ENCODE measurements around the gene DCAF17. TPM values are rescaled to one million over a fixed set of nuclear protein-coding genes. Genes with fewer than 3 reads are reported as not detected.

DCAF17 gene
- total and polyA plus RNA-seq, 2 donors (not counting 1 experiment from before 2014, with no cell fraction given): 8.8 to 29.4 TPM

DNA sequence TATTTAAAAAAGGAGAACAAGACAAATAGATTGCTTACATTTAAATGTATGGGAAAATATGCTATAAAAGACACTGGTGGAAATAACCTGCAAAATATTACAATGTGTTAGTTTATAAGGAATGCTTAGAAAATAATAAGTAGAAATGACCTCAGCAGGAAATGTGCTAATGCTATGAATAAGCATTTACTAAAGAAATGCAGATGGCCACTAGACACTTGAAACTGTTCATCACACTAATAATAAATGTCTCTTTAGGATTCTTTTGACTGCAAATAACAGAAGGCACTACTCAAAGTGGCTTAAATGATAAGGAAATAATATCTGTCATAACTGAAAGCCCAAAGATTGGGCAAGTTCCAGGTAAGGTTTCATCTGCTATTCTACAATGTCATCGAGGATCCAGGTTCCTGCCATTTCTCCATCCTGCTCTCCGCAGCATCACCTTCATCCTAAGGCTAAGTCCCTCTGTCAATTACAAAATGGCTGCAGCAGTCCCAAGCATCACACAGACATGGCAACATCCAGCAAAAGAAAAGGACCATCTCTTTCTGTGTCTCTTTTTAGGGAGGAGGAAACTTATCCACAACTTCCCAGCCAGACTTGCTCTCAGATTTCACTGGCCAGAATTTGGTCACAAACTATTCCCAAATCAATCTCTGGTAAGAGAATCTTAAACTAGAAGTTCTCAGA, 22.1 kb upstream of the DCAF17 start:
- H3K9ac ChIP-seq (ENCODE audit: low read length): no peak overlapping the region
- no peaks in the 10 kb centered on the region for H3K9me3 ChIP-seq (ENCODE audit: control extremely low read depth in 1 of 3, control insufficient read depth in 2 of 3, insufficient read depth in 1 of 3, low read length in 2 of 3)
- no peak overlapping the region for H3K4me3 ChIP-seq (ENCODE audit: control extremely low read depth in 1 of 5, extremely low read depth in 1 of 5, insufficient read depth in 1 of 5, low read depth in 2 of 5, low read length in 4 of 5)
- no peak overlapping the region for H3K27ac Mint-ChIP-seq
- peaks cover 53% of the 10 kb centered on the region for H3K79me2 ChIP-seq (ENCODE audit: control insufficient read depth, insufficient read depth, low read length)
- H3K4me3 Mint-ChIP-seq: no peak overlapping the region
- TF ChIP-seq, protein P1, sequence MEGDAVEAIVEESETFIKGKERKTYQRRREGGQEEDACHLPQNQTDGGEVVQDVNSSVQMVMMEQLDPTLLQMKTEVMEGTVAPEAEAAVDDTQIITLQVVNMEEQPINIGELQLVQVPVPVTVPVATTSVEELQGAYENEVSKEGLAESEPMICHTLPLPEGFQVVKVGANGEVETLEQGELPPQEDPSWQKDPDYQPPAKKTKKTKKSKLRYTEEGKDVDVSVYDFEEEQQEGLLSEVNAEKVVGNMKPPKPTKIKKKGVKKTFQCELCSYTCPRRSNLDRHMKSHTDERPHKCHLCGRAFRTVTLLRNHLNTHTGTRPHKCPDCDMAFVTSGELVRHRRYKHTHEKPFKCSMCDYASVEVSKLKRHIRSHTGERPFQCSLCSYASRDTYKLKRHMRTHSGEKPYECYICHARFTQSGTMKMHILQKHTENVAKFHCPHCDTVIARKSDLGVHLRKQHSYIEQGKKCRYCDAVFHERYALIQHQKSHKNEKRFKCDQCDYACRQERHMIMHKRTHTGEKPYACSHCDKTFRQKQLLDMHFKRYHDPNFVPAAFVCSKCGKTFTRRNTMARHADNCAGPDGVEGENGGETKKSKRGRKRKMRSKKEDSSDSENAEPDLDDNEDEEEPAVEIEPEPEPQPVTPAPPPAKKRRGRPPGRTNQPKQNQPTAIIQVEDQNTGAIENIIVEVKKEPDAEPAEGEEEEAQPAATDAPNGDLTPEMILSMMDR (IDR thresholded peaks at IDR 0.05): no peak
- TF ChIP-seq EZH2 (IDR thresholded peaks at IDR 0.05; ENCODE audit: borderline replicate concordance, insufficient read depth, low read depth, low read length, poor library complexity, severe bottlenecking): no peak
- no peak overlapping the region for H2AFZ ChIP-seq (ENCODE audit: insufficient read depth, low read depth, low read length, poor library complexity, severe bottlenecking)
- ATAC-seq (ENCODE audit: low read depth) (no peak), DNase-seq (no peak)
- ChIA-PET CTCF (interaction anchor here (1.0 kb wide), 1 partner anchor 439 kb away, joined by 3 read pairs; no protein-coding TSS in a partner anchor), POLR2A (no interaction called here)
- no peak overlapping the region for H3K4me2 ChIP-seq (replicated peaks; ENCODE audit: low read depth, low read length, poor library complexity, severe bottlenecking)
- H3K36me3 ChIP-seq (replicated peaks in 1 of 2; ENCODE audit: control extremely low read depth in 1 of 2, control insufficient read depth in 1 of 2, extremely low read depth in 1 of 2, insufficient read depth in 2 of 2, low read length in 1 of 2): no peaks in the 10 kb centered on the region
- H3K27me3 ChIP-seq (replicated peaks in 1 of 4; ENCODE audit: control extremely low read depth in 1 of 4, control insufficient read depth in 3 of 4, insufficient read depth in 4 of 4, low read length in 3 of 4): no peaks in the 10 kb centered on the region
- no peaks in the 10 kb centered on the region for H4K20me1 ChIP-seq (ENCODE audit: control insufficient read depth, insufficient read depth, low read length, poor library complexity, severe bottlenecking)
- no peak overlapping the region for H3K27ac ChIP-seq (ENCODE audit: low read length in 2 of 2)
- H3K27me3 Mint-ChIP-seq: no peaks in the 10 kb centered on the region
- H3K9me3 Mint-ChIP-seq (ENCODE audit: insufficient read depth): no peaks in the 10 kb centered on the region
- H3K4me1 ChIP-seq (ENCODE audit: control insufficient read depth in 2 of 2, insufficient read depth in 2 of 2, low read length in 2 of 2): peaks cover 19 to 20% of the 10 kb centered on the region in 2 donors
- 100% methylated on average over 1 of the region's 2 CpGs for WGBS (ENCODE audit: insufficient coverage)
- intact Hi-C loops (cut with micrococcal nuclease): no loop called here
- peaks cover 29% of the 10 kb centered on the region for H3K4me1 Mint-ChIP-seq

DNA sequence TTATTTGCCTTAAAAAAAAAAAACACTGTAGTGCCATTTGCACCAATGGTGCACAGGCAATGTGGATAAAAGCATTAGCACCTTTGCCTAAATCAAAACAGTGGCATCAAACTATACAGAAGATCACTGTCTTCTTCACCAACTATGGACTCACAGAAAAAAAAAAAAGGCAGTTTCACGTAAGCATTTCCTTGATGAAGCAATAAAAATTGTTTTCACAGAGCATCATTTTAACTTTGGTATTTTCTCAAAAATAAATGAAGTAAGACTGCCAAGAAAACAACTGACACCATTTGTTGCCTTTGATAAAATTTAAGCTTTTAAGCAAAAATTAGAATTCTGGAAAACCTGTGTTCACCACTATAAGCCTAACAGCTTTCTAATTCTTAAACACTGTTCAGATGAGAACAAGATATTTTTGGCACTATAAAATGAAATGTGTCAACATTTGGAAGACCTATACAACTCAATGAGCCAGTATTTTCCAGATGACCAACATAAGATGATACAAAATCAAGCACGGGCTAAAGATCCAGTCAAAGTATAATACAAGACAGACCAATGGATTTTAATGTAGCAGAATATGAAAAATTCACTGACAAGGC, 21.4 kb upstream of the DCAF17 start:
- peaks cover 12 to 13% of the 10 kb centered on the region in 2 donors for H3K4me1 ChIP-seq (ENCODE audit: control insufficient read depth in 2 of 2, insufficient read depth in 2 of 2, low read length in 2 of 2)
- Mint-ChIP-seq H3K27me3 (no peaks in the 10 kb centered on the region), H3K4me1 (peaks cover 22% of the 10 kb centered on the region), H3K4me3 (no peak overlapping the region), H3K27ac (no peak overlapping the region), H3K9me3 (ENCODE audit: insufficient read depth) (no peaks in the 10 kb centered on the region)
- ATAC-seq (ENCODE audit: low read depth) (no peak), DNase-seq (no peak)
- no peaks in the 10 kb centered on the region for H4K20me1 ChIP-seq (ENCODE audit: control insufficient read depth, insufficient read depth, low read length, poor library complexity, severe bottlenecking)
- no peak overlapping the region for H3K4me3 ChIP-seq (ENCODE audit: control extremely low read depth in 1 of 5, extremely low read depth in 1 of 5, insufficient read depth in 1 of 5, low read depth in 2 of 5, low read length in 4 of 5)
- H3K4me2 ChIP-seq (replicated peaks; ENCODE audit: low read depth, low read length, poor library complexity, severe bottlenecking): no peak overlapping the region
- H3K27ac ChIP-seq (ENCODE audit: low read length in 2 of 2): no peak overlapping the region
- H3K79me2 ChIP-seq (ENCODE audit: control insufficient read depth, insufficient read depth, low read length): peaks cover 46% of the 10 kb centered on the region
- no peak overlapping the region for H3K9ac ChIP-seq (ENCODE audit: low read length)
- POLR2A ChIA-PET: no interaction called here
- H2AFZ ChIP-seq (ENCODE audit: insufficient read depth, low read depth, low read length, poor library complexity, severe bottlenecking): no peak overlapping the region
- CTCF ChIA-PET: interaction anchor here (0.7 kb wide), 2 partner anchors 42 to 1663 kb away, joined by 3 to 4 read pairs; no protein-coding TSS in a partner anchor
- no peak for TF ChIP-seq EZH2 (IDR thresholded peaks at IDR 0.05; ENCODE audit: borderline replicate concordance, insufficient read depth, low read depth, low read length, poor library complexity, severe bottlenecking)
- TF ChIP-seq, protein P1 (IDR thresholded peaks at IDR 0.05): no peak
- H3K27me3 ChIP-seq (replicated peaks in 1 of 4; ENCODE audit: control extremely low read depth in 1 of 4, control insufficient read depth in 3 of 4, insufficient read depth in 4 of 4, low read length in 3 of 4): no peaks in the 10 kb centered on the region
- intact Hi-C loops (cut with micrococcal nuclease): no loop called here
- no CpG with 5 or more reads among the region's 2 CpGs for WGBS (ENCODE audit: insufficient coverage)
- no peaks in the 10 kb centered on the region for H3K9me3 ChIP-seq (ENCODE audit: control extremely low read depth in 1 of 3, control insufficient read depth in 2 of 3, insufficient read depth in 1 of 3, low read length in 2 of 3)
- H3K36me3 ChIP-seq (replicated peaks in 1 of 2; ENCODE audit: control extremely low read depth in 1 of 2, control insufficient read depth in 1 of 2, extremely low read depth in 1 of 2, insufficient read depth in 2 of 2, low read length in 1 of 2): no peaks in the 10 kb centered on the region
